ENCODE measurements around the gene CABP5.
"Not testable (repeated sequence)": the region's sequence is repeated elsewhere in the genome, so short reads cannot be mapped to it uniquely, and the experiment has no call there.

Gene CABP5

GRCh38 chr19:48043675-48044258 lies at the start of gene CABP5:
Gene CABP5 (minus strand): TSS chr19:48044079. CDS start chr19:48043922, 157 bp downstream.
- DNase-seq: no peak

DNA sequence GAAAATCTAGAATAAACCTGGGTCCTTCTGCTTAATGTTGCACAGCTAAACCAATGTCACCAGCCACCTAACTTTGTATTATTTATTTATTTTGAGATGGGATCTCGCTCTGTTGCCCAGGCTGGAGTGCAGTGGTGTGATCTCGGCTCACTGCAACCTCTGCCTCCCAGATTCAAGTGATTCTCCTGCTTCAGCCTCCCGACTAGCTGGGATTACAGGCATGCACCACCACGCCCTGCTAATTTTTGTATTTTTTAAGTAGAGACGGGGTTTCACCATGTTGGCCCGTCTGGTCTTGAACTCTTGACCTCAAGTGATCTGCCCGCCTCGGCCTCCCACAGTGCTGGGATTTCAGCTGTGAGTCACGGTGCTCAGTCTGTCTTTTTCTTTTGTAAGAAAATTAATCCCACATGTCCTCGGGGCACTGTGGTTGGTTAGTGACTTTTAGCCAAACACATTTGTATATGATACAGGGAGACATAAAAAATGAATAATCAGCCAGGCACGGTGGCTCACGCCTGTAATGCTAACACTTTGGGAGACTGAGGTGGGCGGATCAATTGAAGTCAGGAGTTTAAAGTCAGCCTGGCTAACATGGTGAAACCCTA lies 47.3 kb upstream of the CABP5 start:
- not testable (repeated sequence) for DNase-seq

DNA sequence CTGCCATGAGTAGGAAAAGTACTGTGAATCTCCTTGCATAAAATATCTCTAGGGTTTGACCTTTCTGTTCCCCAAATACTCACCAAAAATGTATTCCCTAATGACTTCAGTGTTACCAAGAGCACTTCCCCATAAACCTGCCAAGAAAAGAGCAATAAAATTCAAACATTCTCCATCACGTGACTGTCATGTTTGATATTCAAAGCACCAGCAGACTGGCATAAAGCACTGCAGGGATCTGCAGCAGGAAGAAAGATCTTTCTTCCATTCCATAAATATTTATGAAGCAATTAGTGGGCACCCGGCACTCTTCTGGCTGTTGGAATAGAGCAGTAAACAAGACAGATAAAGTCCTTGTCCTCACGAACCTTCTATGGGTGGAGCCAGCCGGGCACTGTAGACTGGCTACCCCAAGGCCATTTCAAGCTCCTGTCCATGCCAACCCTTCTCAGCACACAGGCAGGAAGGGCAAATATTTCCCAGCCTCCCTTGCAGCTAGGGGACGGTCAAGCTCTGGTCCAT lies 46.5 kb upstream of the CABP5 start:
- no peak for DNase-seq

DNA sequence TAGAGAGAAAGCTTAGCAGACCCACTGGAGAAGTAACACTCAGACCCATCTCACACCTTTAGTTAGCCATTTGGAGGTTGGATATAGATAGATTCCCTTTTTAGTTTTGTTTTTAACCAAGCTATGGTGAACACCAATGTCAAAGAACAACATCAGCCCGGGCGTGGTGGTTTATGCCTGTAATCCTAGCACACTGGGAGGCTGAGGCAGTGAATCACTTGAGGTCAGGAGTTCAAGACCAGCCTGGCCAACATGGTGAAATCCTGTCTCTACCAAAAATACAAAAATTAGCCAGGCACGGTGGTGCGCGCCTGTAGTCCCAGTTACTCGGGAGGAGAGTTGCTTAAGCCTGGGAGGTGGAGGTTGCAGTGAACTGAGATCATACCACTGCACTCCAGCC lies 45.1 kb upstream of the CABP5 start:
- DNase-seq: not testable (repeated sequence)

- no peak for DNase-seq
Observed at GRCh38 chr19:48085904-48086864, 42.3 kb upstream of the CABP5 start.

DNA sequence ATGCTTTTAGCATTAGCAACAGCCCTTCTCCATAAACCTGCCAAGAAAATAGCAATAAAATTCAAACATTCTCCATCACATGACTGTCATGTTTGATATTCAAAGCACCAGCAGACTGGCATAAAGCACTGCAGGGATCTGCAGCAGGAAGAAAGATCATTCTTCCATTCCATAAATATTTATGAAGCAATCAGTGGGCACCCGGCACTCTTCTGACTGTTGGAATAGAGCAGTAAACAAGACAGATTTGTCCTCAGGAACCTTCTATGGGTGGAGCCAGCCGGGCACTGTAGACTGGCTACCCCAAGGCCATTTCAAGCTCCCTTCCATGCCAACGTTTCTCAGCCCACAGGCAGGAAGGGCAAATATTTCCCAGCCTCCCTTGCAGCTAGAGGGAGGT lies 41.2 kb upstream of the CABP5 start:
- DNase-seq: no peak

DNA sequence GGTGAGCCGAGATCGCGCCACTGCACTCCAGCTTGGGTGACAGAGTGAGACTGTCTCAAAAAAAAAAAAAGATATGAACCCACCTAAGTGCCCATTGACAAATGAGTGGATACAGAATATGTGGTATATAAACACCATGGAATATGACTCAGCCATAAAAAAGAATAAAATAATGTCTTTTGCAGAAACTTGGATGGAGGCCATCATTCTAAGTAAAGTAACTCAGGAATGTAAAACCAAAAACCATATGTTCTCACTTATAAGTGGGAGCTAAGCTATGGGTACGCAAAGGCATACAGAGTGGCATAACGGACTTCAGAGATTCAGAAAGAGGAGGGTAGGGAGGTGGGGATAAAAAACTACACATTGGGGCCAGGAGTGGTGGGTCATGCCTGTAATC lies 37.2 kb upstream of the CABP5 start:
- DNase-seq: no peak

GRCh38 chr19:48070177-48070769 lies 26.4 kb upstream of the CABP5 start:
- DNase-seq: not testable (repeated sequence)

- DNase-seq: no peak
Observed at GRCh38 chr19:48069435-48069834, 25.6 kb upstream of the CABP5 start.

DNA sequence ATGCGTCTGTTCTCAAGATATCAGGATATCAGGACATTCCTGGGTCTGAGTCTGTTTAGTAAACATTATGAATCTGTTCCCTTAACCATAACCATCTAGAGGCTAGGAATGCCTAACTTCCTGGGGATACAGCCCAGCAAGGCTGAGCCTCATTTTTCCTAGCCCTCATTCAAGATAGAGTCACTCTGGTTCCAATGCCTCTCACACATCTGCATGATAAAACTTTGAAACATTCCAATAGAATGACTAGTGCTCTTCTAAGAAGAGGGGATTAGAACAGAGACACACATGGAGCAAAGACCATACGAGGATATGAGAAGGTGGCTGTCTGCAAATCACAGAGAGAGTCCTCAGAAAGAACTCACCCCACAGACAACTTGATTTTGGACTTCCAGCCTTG lies 20.6 kb upstream of the CABP5 start:
- DNase-seq: no peak

DNA sequence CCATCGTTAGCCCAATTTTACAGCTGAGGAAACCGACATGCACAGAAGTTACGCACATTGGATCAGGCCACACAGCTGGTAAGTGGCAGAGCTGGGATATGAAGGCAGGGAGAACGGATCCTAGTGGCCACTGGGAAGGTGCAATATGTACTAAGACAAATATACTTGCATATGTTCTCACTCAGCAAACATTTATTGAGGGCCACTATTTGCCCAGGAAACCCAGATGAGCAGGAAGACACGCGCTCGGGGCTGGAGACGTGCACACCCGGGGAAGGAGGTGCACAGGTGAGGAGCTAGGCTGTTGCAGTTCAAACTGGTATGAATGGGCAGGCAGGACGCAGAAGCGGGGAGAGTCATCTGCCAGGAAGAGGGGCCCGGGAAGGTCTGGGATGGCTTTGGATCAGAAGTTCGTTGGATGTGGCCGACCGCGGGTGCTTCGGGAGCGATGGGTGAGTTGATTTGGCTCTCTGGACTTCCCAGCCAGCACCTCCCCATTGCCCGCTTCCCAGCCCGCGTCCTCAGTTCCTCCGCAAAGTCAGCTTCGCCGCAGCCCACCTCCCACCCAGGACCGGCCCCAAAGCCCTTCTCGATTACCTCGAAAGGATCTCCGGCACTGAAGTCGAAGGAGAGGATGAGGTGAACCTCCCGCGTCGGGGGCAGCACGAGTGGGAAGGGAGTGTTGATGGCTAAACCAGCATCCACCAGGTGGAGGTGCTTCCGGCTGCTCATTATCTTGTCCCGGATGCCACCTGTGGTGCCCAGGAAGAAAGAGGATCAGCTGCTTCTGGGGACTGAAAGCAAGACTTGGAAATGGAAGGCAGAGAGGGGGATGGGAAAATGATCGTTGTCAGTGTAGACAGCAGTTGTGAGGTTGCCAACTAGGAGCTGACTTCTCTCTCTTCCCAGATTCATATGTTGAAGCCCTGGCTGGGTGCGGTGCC lies 17.8 kb upstream of the CABP5 start:
- DNase-seq: no peak

DNA sequence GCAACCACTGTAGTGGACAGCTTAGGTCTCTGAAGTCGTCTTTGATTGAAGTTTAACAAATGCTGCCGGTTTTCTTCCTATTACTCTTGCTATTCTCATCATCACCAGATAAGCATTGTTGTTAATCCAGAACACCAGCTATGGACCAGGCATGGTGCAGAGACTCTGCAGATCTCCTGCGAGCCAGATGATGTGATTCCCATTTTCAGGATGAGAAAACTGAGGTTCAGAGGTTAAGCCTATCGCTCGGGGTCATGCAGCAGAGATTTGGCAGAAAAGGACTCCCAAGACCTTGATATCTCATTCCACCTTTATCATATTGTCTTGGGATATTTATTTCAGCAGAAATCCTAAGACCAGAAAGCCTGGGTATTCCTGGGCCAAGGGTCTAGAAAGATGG lies 16.5 kb upstream of the CABP5 start:
- DNase-seq: no peak

GRCh38 chr19:48059331-48059730 lies 15.5 kb upstream of the CABP5 start:
- DNase-seq: no peak

- DNase-seq: no peak
Observed at GRCh38 chr19:48053856-48054255, 10.0 kb upstream of the CABP5 start.

- no peak for DNase-seq
Observed at GRCh38 chr19:48053076-48053475, 9.2 kb upstream of the CABP5 start.

DNA sequence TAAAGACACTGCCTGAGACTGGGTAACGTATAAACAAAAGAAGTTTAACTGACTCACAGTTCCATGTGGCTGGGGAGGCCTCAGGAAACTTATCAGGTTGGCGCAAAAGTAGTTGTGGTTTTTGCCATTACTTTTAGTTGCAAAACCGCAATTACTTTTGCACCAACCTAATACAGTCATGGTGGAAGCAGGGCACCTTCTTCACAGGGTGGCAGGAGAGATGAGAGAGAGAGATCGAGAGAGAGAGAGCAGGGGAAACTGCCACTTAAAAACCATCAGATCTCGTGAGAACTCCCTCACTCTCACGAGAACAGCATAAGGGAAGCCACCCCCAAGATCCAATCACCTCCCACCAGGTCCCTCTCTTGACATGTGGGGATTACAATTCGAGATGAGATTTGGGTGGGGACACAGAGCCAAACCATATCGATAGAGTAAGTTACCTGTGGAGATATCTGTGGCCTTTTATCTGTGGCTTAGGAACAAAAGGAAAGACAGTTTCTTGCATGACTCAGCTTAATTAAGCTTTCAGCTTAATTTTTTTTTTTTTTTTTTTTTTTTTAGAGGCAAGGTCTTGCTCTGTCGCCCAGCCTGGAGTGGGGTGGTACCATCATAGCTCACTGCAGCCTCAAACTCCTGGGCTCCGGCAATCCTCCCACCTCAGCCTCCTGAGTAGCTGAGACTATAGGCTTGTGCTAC lies 7.6 kb upstream of the CABP5 start:
- no peak for DNase-seq

GRCh38 chr19:48044561-48044960 lies 682 bp upstream of the CABP5 start:
- no peak for DNase-seq

DNA sequence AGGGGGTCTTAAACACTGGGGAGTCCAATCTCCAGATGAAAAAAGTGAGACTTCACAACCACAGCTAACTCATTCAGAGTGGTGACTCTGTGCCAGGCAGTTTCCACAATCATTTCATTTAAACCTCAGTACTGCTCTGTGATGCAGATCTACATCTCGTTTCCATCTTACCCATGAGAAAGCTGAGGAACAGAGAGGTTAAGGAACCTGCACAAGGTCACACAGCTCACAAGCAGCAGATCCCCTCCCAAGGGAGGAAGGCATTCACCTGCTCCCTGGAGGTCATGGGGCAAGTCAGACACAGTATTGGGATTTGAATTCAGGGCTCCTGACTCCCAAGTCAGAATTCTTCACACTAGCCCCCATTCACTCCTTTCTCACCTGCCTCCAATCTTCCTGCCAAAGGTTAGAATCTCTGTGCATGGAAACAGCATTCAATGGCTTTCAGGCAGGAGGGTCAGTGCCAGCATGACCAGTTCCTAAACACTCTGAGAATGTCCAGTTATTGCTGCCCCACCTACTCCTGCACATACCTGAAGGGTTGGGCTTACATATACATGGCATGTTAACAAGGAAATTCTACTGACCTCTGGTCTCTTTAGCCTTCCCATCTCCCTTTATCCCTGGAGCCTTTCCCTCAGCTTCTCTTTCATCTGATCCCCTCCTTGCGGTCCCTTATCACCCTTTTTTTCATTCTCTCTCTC lies 1.9 kb downstream of the CABP5 start:
- no peak for DNase-seq

DNA sequence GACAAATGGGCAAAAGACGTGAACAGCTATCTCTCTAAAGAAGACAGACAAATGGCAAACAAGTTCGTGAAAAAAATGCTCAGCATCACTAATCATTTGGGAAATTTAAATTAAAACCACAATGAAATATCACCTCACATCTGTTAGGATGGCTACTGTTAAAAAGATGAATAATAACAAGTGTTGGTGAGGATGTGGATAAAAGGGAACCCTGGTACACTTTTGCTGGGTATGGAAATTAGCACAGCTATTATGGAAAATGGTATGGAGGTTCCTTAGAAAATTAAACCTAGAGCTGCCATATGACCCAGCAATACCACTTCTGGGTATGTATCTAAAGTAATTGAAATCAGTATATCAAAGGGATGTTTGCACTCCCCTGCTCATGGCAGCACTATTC lies 7.1 kb downstream of the CABP5 start:
- no peak for DNase-seq

DNA sequence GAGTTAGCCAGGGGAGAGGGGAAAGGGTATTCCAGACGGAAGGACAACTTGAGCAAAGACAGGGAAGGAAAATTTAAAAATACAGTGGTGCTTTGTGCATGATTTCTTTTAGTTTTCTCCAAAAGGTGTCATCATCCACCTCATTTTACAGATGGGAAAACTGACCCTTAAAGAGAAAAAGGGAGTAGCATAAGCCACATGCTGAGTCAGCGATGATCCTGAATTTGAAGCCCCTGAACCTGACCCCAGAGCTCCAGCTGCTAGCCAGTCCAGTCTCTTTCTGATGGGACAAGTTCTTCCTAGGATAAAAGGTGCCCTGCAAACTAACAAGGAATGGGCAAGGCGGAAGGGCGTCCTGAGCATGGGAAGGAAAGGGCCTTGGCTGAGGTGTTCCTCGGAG lies 10.3 kb downstream of the CABP5 start:
- DNase-seq: no peak

DNA sequence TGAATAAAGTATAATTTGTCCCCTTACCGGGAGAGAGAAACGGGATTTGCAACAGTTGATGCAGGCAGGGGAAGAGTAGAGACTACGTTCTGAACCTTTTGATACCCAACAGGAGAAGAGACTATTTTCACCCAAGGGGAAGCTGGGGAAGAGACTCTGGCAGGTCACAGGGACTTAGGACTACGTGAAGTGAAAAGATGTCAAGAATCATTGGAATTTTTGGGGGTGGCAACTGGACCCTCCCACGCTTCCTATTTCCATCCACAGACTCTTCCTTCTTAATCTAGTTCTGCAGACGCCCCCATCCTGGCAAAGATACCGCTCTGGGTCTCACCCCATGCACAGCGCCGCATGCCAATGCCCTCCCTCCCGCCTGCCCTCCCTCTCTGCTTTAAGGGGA lies 13.8 kb downstream of the CABP5 start:
- no peak for DNase-seq
